Skeletal muscle tissue (tissue), 4 donors: ENCODE data around the gene ALDH1L1. TPM values are rescaled to one million over a fixed set of nuclear protein-coding genes. Genes with fewer than 3 reads are reported as not detected.

Experiments
- H3K27ac ChIP-seq: one replicate; pipeline ENCODE4 v1.7.0; 2013; ENCODE audit warnings: mild to moderate bottlenecking, low read depth, low read length, inconsistent platforms
- H3K27me3 ChIP-seq, 3 donors: one replicate each; pipeline ENCODE4 v1.7.0; 2013; ENCODE audit warnings: low read length in 3 of 3; ENCODE audit not compliant: control insufficient read depth in 3 of 3, insufficient read depth in 3 of 3
- H3K36me3 ChIP-seq, 3 donors: one replicate each; pipeline ENCODE4 v1.7.0; 2013; ENCODE audit warnings: low read length in 3 of 3; ENCODE audit not compliant: control insufficient read depth in 3 of 3, insufficient read depth in 3 of 3
- H3K4me1 ChIP-seq, 3 donors: one replicate each; pipeline ENCODE4 v1.7.0; 2013; ENCODE audit warnings: low read length in 3 of 3, mild to moderate bottlenecking in 3 of 3; ENCODE audit not compliant: control insufficient read depth in 3 of 3, insufficient read depth in 3 of 3
- H3K4me3 ChIP-seq, 3 donors: one replicate each; pipeline ENCODE4 v1.7.0; 2013; ENCODE audit warnings: low read length in 3 of 3
- H3K9ac ChIP-seq, 3 donors: one replicate each; pipeline ENCODE4 v1.7.0; 2013; ENCODE audit warnings: low read length in 3 of 3, mild to moderate bottlenecking in 3 of 3, moderate library complexity in 2 of 3, low read depth in 1 of 3
- H3K9me3 ChIP-seq, 3 donors: one replicate each; pipeline ENCODE4 v1.7.0; 2013; ENCODE audit warnings: low read length in 3 of 3; ENCODE audit not compliant: control insufficient read depth in 3 of 3
- total RNA-seq: library from RNA; depleted of rRNA; stranded (reverse); fragments of >200 nt; gene quantifications from one replicate; pipeline ENCODE4 v1.2.3, GENCODE V29; 2014
- donor health status: Osteomylitis.

ALDH1L1 gene
- total RNA-seq, 1 donor from 2014 or later, result 2.6 TPM

DNA sequence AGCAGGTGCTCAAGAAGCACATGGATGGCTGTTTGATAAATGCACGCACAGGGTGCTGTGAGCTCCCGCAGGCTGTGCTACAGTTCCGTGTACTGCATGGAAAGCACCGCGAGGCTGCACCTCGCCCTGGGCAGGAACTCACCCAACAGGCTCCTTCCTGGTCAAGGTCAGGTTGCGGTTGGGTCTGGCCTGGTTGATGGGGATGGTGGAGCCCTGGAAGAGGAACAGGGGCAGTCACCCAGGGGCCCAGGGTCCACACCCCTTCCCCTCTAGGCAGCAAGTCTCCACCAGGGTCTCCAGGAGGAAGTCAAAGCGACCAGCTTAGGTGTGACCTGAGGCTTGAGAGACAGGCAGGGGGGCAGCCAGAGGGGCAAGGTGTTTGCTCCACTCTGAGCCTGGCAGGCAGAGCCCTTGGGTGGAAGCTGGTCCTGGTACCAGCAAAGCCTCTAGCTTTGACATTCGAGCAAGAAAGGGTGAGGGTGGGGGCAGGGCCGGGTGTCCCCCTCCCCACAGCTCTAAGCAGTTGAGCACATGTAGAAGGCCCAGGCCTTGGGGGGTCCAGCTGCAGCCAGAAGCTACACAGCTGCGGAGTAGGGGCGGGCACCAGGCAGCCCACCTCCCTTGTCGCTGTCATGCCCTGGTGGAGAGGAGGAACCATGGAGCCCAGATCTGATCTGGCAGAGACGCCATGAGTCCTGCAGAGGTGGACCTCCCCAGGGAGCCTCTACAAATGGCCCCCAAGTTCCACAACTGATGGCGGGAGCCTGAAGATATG lies 50.1 kb downstream of the ALDH1L1 start:
- H3K9me3 ChIP-seq, result no peaks in the 10 kb centered on the region
- no peak overlapping the region for H3K27ac ChIP-seq
- H3K4me1 ChIP-seq, result peaks cover 5 to 13% (median 6%) of the 10 kb centered on the region in 3 donors
- H3K4me3 ChIP-seq, result no peak overlapping the region
- H3K27me3 ChIP-seq, result no peaks in the 10 kb centered on the region
- H3K36me3 ChIP-seq, result peaks cover 1 to 20% (median 19%) of the 10 kb centered on the region in 3 donors
- no peak overlapping the region for H3K9ac ChIP-seq

DNA sequence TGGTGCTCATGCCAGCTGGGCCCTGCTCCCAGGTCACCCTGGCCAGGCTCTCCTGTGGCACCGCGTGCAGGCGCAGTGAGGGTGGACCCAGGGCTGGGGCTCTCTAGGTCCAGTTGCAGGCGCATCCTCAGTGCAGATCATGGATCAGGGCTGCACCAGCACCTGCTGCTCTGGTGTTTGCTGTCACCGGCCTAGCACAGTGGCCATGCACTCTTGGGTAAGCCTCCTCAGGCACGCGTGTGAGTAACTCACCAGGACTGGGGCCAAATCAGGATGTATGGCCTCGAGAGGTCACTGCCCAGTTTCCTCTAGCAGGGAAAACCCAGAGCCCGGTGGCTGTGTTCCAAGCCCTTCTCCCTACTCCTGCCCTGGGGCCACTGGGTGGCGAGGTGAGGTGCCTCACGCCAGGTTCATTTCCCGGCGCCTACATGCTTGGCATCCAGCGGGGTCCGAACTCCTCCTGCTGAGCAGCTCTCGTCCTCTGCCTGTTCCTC lies 50.9 kb downstream of the ALDH1L1 start:
- Histone ChIP-seq H3K4me3 (no peak overlapping the region), H3K9me3 (no peaks in the 10 kb centered on the region), H3K4me1 (peaks cover 4 to 10% (median 6%) of the 10 kb centered on the region in 3 donors), H3K9ac (no peak overlapping the region), H3K27me3 (no peaks in the 10 kb centered on the region), H3K27ac (no peak overlapping the region), H3K36me3 (peaks cover 1 to 24% (median 23%) of the 10 kb centered on the region in 3 donors)

DNA sequence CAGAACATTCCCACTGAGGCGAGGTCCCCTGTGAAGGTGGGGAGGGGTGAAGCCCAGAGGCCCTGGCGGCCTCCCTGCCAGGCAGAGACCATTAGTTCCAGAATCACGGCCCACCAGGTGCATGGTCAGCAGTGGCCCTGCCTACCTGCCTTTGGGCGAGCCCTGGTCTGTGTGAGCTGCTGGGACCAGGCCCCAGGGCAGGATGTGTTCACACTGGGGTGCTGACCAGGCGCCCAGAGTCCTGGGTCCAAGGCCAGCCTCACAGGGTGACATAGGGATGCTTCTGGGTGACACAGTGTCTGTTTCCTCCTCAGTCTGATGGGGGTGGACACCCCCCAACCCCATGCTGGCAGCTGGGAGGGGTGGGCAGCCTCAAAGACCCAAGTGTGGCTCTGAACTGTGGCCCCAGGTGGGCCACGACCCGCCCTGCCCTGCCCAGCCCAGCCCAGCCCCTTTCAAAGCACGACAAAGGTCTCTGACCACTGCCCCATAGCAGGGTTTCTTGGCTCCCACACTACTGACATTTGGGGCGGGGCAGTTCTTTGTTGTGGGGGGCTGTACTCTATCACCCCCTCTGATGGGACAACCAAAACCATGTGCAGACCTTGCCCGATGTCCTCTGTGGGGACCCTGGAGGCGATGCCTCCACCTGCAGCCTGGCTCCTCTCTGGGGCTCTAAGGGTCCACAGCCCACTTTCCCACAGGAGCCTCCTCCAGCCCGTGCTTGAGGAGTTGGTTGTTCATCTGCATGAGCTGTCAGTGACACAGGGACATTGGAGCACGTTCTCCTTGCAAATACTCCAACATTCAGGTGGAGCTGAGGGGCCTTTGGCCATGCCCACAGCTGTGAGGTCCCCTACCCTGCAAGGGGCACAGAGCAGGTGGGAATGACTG lies 51.6 kb downstream of the ALDH1L1 start:
- no peaks in the 10 kb centered on the region for H3K27me3 ChIP-seq
- peaks cover 0 to 4% (median 3%) of the 10 kb centered on the region in 3 donors for H3K4me1 ChIP-seq
- H3K4me3 ChIP-seq, result no peak overlapping the region
- no peak overlapping the region for H3K27ac ChIP-seq
- peaks cover 1 to 24% (median 23%) of the 10 kb centered on the region in 3 donors for H3K36me3 ChIP-seq
- no peaks in the 10 kb centered on the region for H3K9me3 ChIP-seq
- no peak overlapping the region for H3K9ac ChIP-seq

DNA sequence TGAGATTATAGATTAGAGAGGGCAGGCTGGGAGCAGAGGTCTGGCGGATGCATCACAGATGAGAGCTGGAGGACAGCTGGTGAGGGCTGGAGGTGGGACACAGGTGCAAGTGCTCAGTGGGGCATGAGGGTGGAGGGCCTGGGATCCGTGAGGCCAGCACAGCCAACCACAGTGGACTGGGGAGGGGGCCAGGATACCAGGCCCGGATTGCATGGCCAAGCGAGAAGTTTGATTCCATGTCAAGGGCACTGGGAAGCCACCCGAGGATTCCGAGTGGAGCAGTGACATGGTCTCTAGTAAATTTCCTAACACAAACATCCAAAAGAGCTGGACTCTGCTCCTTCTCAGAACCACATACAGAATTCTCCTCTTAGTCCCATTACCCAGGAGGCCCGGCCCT lies 52.5 kb downstream of the ALDH1L1 start:
- Histone ChIP-seq H3K36me3 (peaks cover 1 to 24% (median 21%) of the 10 kb centered on the region in 3 donors), H3K9me3 (no peaks in the 10 kb centered on the region), H3K27ac (no peak overlapping the region), H3K9ac (no peak overlapping the region), H3K4me3 (no peak overlapping the region), H3K27me3 (no peaks in the 10 kb centered on the region), H3K4me1 (peaks cover 0 to 4% (median 3%) of the 10 kb centered on the region in 3 donors)

DNA sequence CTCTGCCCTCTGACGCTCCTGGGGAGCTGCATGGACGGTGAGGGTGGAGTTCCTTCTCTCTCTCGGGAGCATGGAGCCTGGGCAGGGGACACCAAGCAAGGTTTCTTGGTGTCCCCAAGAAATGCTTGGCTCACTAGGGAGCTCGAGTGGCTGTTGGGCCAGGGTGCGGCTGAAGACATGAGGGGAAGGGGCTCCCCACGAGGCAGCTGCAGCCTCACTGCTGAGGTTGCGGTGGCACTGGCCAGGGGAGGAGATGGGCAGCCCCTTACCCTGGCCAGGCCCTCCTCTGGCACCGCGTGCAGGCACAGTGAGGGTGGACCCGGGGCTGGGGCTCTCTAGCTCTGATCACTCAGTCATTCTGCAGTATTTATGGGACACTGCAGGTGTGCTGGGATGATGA lies 52.9 kb downstream of the ALDH1L1 start:
- Histone ChIP-seq H3K36me3 (peaks cover 1 to 24% (median 21%) of the 10 kb centered on the region in 3 donors), H3K4me1 (peaks cover 0 to 4% (median 3%) of the 10 kb centered on the region in 3 donors), H3K9ac (no peak overlapping the region), H3K27me3 (no peaks in the 10 kb centered on the region), H3K4me3 (no peak overlapping the region), H3K27ac (no peak overlapping the region), H3K9me3 (no peaks in the 10 kb centered on the region)

DNA sequence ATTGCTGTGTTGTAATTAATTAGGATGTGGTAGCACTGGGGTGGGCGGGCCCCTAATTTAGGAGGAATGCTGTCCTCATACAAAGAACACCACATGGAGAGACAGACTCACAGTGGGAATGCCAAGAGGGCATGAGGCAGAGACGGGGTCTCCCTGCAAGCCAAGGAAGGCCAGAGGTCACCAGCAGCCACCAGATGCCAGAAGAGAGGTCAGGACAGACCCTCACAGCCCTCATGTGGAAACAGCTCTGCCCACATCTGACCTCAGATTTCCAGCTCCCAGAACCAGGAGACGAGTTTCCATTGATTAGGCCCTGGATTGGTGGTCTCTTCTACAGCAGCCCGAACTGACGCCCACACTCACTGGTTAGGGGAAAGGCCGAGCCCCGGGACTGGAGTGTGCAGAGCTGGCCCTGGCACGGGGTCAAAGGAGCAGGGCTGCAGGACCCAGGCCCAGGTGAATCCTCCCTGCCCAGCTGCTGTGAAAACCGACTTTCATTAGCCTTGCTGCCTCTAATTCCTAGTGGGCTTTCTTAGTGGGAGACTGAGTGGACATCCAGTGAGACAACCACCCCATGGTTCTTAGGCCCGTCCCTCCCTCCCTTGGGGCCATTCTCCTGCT lies 53.5 kb downstream of the ALDH1L1 start:
- H3K9ac ChIP-seq, result no peak overlapping the region

DNA sequence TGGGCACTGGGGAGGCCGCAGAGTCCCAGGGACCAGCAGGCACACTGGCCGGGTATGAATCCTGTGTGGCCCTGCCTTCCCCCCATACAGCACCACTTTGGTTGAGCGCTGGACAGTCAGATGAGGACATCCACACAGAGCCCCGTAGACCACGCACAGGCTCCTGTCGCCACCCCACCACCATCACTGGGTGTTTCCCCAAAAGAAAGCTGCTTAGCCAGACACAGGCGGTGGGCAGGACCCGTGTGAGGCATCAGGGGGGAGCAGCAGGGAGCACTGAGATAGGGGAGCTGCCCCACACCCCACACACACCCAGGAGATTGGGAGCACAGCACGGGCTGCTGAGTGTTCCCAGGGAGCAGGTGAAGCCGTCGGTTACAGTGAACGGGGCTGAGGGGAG lies 54.1 kb downstream of the ALDH1L1 start:
- H3K4me3 ChIP-seq, result no peak overlapping the region
- no peak overlapping the region for H3K9ac ChIP-seq
- H3K27me3 ChIP-seq, result no peaks in the 10 kb centered on the region
- H3K27ac ChIP-seq, result no peak overlapping the region
- peaks cover 0 to 4% (median 3%) of the 10 kb centered on the region in 3 donors for H3K4me1 ChIP-seq
- no peaks in the 10 kb centered on the region for H3K9me3 ChIP-seq
- H3K36me3 ChIP-seq, result peaks cover 1 to 24% (median 24%) of the 10 kb centered on the region in 3 donors

More for the DNA sequence above, 53.5 kb downstream of the ALDH1L1 start:
- Histone ChIP-seq H3K9me3 (no peaks in the 10 kb centered on the region), H3K36me3 (peaks cover 1 to 24% (median 22%) of the 10 kb centered on the region in 3 donors), H3K4me3 (no peak overlapping the region), H3K27ac (no peak overlapping the region), H3K27me3 (no peaks in the 10 kb centered on the region), H3K4me1 (peaks cover 0 to 4% (median 3%) of the 10 kb centered on the region in 3 donors)

DNA sequence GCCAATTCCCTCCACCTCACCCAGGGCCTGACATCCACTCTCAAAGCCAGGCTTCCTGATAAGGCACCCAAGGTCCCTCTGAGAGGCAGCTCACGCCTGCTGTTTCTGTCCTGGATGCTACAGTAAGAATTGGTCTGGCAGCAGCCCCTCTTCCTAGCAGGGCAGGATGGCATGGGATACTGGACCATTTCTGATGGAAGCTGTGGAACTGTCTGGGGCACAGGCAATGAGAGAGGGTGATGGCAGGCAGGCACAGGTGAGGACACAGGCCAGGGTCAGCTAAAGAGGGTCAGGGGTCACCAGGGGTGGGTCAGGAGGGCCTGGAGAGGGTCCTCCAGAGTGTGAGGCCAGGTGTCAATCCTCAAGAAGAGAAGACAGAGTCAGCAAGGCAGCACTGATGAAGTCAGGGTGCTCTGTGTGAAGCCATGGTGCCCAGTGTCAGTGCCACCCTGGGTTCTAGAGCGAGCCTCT lies 54.6 kb downstream of the ALDH1L1 start:
- peaks cover 1 to 21% (median 21%) of the 10 kb centered on the region in 3 donors for H3K36me3 ChIP-seq
- H3K4me1 ChIP-seq, result peaks cover 0 to 4% (median 3%) of the 10 kb centered on the region in 3 donors
- no peaks in the 10 kb centered on the region for H3K27me3 ChIP-seq
- H3K9me3 ChIP-seq, result no peaks in the 10 kb centered on the region
- no peak overlapping the region for H3K9ac ChIP-seq
- no peak overlapping the region for H3K27ac ChIP-seq
- H3K4me3 ChIP-seq, result no peak overlapping the region

DNA sequence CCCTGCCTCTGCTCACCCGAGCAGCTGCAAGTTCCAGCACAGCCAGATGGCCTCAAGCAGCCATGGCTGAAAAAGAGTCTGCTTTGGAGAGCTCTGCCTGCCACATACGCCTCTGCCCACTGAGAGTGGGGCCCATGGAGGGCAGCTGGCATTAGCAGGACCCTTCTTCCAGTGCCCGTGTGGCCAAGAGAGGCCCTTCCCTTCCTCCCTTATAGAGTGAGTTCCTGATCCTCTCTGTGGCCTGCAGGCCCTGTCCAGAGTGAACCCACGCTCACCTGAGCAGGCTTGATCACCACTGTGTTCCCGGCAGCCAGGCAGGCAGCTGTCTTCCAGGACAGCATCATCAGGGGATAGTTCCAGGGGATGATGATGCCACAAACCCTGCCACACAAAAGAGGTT lies 55.0 kb downstream of the ALDH1L1 start:
- Histone ChIP-seq H3K27me3 (no peaks in the 10 kb centered on the region), H3K9me3 (no peaks in the 10 kb centered on the region), H3K27ac (no peak overlapping the region), H3K4me1 (peaks cover 0 to 6% (median 3%) of the 10 kb centered on the region in 3 donors), H3K4me3 (no peak overlapping the region), H3K9ac (no peak overlapping the region), H3K36me3 (peaks cover 1 to 21% (median 21%) of the 10 kb centered on the region in 3 donors)
